GM21825 (cell line): Measurements from ENCODE around the gene DNASE1.
"Not testable (repeated sequence)": the region's sequence is repeated elsewhere in the genome, so short reads cannot be mapped to it uniquely, and the experiment has no call there.

Experiments
- ATAC-seq: cut with Tn5 transposase; IDR thresholded peaks from one replicate; pipeline ENCODE4 v1.9.1; 2021; ENCODE audit warnings: mild to moderate bottlenecking, moderate library complexity; ENCODE audit not compliant: unreplicated experiment

DNASE1 gene

DNA sequence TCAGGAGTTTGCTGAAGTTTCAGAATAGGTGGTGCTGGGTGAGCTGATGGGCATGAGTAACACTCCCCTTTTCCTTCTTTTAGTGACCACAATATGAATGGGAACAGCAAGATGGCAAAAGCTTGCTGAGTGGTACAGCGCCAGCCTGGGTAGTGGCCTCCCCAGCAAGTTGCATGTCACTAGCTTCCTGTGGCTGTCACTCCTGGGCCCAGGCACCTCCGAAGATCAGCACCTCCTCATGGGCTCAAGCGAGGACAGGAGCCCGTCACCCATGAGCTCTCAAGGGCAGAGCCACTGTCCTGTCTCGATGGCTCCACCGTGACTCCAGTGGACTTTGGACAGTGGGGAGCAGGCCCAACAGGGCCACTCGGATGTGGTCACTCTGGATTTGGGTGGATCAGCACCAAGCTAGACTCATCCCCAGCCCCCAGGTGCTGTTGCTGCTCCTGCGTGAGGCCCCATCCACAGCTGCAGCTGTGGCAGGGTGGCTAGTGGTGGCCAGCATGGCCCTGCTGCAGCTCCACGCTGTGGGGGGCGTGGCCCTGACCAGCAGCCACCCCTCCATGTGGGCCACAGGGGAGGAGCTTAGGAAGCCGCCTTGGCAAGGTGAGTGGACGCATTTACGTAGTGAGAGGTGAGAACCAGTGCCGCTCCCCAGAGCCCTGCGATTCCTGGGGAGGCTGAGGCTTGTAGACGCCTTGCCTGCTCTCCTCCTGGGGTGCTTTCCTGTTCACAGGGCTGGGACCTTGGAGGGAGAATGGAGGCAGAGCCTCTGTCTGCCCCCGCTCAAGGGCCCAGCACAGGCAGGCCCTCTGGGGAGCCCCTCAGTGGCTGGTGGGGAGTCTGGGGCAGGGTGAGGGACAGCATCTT lies 13.6 kb upstream of the DNASE1 start:
- ATAC-seq: no peak

- ATAC-seq: no peak
Observed at GRCh38 chr16:3641801-3642396, 12.6 kb upstream of the DNASE1 start.

- ATAC-seq: no peak
Observed at GRCh38 chr16:3642397-3643094, 11.9 kb upstream of the DNASE1 start.

GRCh38 chr16:3643095-3643730 lies 11.3 kb upstream of the DNASE1 start:
- ATAC-seq: no peak

DNA sequence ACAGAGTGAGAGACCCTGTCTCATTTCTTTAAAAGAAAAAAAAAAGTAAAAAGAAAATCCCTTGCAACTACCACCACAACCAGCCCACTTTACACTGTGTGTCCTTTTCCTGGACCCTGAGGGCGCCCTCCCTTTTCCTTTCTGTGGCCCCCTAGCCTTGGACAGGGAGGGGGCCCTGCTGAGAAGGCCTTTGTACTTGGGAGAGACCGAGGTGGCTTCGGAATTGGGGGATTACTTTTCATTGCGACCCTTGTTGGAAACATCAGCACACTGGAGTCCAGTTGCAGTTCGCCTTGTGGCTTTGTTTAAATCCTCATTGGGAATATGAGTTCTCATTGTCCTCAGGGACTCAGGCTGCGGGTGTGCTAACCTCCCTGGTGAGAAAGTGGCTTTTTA lies 9.4 kb upstream of the DNASE1 start:
- ATAC-seq: no peak

GRCh38 chr16:3645504-3646347 lies 8.8 kb upstream of the DNASE1 start:
- ATAC-seq: no peak

GRCh38 chr16:3646348-3646920 lies 8.1 kb upstream of the DNASE1 start:
- ATAC-seq: no peak

DNA sequence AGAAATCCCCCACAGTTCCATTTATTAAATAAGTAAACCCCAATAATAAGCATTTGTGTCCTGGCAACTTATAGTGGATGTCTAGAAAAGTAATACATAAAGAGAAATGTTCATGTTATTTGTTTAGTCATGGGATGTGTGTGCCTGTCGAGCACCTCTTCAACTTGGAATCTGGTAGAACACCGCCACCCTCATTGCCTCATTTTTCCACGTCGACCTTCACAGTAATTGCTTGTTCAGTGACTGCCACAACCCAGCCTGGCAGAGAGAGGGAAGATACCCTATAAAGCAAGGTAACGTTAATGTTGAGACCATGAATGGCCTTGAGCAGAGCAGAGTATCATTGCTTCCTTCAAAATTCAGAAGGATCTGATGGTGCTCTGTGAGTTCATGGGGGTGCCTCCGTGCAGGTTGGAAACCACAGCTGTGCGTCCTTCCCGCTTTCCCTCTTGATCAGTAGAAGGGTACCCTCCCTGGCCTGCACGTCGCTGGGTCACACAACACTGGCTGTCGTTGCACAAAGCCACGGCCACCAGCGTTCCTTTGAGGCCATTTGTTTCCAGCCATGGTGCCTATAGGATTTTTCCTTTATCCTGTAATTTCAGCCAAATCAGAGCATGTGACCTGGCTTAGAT lies 3.7 kb upstream of the DNASE1 start:
- no peak for ATAC-seq

- ATAC-seq: no peak
Observed at GRCh38 chr16:3651461-3652372, 2.8 kb upstream of the DNASE1 start.

- ATAC-seq: no peak
Observed at GRCh38 chr16:3652373-3653195, 1.9 kb upstream of the DNASE1 start.

DNA sequence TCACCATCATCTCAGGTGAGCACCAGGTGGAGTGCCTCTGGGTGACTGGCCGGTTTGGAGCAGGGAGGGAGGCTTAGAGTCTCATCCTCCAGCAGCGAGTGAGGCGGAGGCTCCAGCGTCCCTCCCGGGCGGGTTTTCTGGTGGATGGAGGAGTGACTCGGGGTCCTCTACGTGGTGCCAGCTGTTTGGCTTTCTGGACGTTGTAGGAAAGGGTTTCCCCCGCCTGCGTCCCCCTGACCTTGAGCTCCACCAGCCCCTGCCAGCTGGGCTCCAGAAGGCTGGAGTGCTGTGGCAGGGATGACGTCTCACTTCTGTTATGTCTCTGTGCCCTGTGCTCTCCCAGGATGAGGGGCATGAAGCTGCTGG lies 522 bp downstream of the DNASE1 start:
- ATAC-seq: no peak

GRCh38 chr16:3655396-3656159 lies 1.1 kb downstream of the DNASE1 start:
- ATAC-seq: no peak

DNA sequence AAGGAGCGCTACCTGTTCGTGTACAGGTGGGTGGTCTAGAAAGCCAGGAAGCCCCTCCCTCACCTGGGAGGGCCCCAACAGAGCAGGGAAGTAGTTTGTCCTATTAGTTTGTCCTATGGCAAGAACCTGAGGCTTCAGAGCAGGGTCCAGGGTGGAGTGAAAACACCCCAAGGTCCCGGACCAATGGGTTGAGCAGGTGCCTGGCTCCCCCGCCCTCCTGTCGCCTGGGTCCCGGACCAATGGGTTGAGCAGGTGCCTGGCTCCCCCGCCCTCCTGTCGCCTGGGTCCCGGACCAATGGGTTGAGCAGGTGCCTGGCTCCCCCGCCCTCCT lies 1.6 kb downstream of the DNASE1 start:
- ATAC-seq: not testable (repeated sequence)

GRCh38 chr16:3656491-3657468 lies 2.3 kb downstream of the DNASE1 start:
- ATAC-seq: no peak

- ATAC-seq: no peak
Observed at GRCh38 chr16:3659251-3659650, 4.8 kb downstream of the DNASE1 start.

DNA sequence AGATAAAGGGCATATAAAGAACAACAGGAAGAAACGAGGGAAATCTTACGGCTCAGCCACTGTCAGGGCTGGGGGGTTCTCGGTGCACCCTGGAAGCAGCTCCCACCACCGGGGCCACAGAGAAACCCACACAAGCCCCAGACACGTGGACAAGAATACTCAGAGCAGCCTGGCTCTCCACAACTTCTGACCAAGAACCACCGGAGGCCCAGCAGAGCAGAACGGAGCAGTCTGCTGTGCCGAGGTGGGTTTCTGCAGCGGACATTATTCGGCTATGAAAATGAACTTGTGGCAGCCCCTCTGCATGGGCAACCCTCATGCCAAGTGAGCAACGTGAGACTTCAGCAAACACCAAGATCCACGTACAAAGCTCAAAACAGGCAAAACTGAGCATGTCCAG lies 6.8 kb downstream of the DNASE1 start:
- no peak for ATAC-seq
